Measurements from ENCODE around the gene DOCK6.
"Not testable (repeated sequence)": the region's sequence is repeated elsewhere in the genome, so short reads cannot be mapped to it uniquely, and the experiment has no call there.

The DOCK6 gene

DNA sequence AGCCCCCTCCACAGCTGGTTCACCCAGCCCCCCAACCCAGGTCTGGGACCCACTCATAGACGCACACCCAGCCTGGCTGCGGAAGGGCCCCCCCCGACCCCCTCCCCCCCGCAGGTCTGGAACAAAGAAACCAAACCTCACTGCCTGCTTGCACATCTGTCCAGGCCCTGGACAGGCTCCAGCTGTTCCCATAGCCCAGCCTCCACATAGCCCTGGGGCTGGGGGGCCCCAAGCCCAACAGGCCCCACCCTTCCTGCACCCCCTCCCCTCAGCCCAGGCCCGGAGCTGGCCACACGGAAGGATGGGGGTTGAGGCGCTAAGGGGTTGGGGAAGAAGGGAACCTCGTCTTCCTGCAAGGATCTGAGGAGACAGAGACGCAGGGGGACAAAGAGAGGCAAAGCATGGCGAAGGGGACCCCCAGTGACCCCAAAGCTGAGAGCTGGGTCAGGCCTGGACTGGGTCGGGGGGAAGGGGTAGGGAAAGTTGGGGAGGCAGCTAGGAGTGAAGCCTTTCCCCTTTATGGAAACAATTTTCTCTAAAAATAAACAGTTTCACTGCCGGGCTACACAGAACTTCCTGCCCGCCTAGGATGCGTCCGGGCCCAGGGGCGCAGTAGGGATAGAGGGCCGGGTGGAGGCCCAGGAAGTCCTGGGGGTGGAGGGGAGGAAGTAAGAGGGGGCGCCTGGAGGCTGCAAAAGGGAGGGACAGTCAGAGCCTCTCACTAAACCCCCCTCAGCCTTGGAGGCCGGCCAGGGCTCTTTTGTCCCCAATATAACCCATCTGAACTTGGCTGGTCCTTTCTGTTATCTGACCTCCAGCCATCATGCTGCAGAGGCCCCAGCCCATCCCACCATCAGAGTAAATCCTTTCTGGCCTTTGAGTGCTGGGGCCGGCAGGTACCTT is 67.4 kb downstream of the DOCK6 start:
- no peak for DNase-seq

DNA sequence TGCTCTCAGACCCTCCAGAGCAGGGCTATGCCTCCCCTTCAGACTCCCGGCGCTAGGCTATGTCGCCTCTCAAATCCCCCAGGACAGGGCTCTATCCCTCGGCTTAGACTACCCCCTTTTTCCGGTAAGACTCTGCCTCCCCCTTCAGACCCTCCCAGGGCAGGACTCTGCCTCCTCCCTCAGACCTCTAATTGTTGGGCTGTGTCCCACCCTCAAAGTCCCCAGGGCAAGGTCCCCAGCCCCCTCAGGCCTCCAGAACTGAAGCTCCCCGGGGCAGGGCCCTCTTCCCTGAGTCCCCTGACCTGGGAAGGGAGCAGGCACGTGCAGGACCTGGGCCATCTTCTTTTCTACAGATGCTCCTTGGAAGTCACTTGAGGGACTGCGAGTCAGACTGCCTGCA is 68.2 kb downstream of the DOCK6 start:
- DNase-seq, result no peak

DNA sequence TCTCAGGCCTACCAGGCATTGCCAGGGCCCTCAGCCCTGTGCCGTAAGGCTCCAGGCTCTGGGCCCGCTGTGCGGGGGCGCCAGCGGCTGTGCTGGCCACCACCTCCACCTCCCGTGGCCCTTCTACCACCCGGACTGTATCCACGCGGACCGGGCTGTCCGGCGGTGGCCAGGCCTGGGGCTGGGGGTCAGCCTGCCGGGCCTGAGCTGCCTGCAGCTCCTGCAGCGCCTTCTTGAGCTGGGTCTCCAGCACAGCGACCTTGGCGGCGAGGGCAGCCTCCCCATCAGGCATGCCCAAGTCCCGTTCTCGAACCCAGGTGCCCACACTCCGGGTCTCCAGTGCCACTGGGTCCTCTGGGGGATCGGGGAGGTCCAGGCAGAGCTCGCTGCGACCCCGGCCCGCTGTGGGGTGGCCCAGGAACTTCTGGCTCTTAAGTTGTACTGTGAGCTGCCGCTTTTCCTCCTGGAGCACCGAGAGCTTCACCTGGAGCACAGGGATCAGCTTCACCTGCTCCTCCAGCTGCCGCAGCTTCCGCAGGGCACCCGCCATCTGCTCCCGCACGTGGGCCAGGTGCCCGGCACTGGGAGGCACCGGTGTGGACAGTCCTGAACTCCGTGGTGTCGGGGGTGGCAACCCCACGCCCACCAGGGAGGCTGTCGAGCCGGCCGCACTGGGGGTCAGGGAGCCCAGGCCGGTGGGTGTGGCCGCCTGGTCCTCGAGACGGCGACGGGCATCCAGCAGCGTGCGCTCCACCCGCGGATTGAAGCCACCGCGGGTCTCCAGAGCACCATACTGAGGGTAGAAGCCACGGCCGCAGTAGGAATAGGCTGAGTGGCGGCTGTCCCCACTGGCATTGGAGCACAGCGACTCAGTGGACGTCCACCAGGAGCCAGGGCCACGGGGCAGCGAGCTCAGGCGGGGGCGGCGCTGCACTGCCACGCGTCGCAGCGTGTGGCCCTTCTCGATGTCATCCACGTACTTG is 69.1 kb downstream of the DOCK6 start:
- DNase-seq, result no peak

DNA sequence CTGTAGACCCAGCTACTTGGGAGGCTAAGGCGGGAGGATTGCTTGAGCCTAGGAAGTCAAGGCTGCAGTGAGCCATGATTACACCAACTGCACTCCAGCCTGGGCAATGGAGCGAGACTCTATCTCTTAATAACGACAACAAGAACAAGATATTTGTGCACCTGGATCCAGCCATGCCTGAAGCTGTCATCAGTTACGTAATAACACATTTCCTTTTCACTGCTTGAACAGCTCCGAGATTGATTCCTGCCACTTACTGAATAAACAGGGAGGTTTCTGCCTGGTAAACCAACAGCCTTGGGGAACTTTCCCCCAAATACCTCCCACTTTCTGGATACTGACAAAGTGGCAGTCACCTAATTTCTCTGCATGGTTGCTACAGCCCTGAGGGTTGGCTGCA is 70.4 kb downstream of the DOCK6 start:
- no peak for DNase-seq

DNA sequence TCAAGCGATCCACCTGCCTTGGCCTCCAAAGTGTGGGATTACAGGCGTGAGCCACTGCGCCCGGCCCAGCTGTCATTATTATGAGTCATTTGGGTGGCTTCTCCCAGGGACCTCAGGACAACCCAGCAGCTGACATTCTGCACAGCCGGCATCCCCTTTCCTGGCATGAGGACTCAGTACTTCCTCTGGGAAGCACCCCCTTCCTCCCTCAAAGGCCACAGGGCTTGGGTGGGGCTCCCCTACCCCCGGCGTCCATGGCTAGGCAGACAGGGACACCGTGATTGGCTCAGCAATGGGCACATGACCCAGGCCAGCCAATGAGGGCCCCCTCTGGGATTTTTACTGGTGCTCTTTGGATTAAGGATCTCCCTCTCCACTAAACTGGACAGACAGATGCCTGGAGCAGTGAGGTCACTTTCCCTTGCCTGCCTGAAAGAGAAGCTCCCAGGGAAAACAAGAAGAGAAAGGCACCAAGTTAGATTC is 71.0 kb downstream of the DOCK6 start:
- peak; percentile 91 for DNase-seq

DNA sequence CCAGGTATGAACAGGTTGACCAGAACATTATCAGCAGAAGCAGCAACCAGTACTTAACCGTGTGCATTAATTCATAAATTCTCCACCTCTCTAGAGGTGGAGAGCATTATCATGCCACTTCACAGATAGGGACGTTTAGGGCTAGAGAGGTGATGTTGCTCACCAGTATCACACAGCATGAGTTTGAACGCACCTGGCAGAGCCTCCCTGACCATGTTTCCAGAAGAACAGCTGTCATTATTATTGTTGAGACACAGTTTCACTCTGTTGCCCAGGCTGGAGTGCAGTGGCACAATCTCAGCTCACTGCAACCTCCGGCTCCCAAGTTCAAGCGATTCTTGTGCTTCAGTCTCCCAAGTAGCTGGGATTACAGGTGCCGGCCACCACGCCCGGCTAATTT is 71.8 kb downstream of the DOCK6 start:
- no peak for DNase-seq

DNA sequence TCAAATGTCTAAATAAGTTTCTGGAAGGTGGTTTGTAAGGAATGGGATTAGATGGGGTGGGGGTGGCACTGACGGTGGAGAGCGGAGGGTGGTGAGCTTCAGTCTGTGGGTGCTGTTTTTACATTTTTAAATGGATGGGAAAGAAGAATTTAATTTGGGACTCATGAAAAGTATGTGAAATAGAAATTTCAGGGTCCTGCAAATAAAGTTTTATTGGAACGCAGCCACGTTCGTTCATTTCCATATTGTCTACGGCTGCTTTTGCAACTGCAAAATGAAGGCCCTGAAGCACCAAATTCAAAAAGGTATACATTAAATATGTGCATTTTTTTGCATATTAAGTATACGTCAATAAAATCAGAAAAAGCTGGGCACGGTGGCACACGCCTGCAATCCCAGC is 74.9 kb downstream of the DOCK6 start:
- no peak for DNase-seq

DNA sequence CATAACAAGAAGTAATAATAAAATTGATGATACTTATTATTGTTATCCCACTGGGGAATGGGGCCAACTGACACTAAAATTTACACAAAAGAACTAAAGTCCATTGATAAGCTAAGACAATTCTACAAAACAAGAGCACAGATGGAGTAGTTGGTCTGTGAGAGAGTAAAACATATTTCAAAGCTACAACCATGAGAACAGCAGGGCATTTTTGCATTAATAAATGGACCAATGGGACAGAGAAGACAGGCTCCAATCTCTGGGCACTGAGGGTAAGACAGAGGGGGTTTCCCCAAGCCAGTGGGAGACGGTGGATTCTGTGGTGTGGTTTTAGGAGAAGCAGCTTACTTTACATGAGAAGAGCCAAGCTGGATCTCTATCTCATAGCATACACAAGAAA is 79.3 kb downstream of the DOCK6 start:
- no peak for DNase-seq

DNA sequence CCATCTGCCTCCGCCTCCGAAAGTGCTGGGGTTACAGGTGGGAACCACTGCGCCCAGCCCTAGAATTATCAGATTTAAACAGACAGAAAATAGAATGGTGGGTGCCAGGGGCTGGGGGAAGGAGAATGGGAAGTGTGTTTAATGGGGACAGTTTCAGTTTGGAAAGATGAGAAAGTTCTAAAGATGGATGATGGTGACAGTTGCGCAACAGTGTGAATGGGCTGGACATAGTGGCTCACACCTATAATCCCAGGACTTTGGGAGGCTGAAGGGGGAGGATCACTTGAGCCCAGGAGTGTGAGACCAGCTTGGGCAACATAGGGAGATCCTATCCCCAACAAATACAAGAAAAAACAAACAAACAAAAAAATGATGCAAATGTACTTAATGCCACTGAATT is 80.8 kb downstream of the DOCK6 start:
- DNase-seq, result peak; percentile 12

DNA sequence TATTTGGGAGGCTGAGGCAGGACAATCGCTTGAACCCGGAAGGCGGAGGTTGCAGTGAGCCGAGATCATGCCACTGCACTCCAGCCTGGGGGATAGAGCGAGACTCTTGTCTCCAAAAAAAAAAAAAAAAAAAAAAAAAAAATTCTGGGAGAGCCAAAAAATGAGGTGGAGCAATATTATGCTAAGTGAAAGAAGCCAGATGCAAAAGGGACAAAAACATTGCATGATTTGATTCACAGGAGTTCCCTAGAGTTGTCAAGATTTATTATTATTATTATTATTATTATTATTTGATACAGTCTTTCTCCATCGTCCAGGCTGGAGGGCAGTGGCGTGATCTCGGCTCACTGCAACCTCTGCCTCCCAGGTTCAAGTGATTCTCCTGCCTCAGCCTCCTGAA is 81.3 kb downstream of the DOCK6 start:
- DNase-seq, result not testable (repeated sequence)

DNA sequence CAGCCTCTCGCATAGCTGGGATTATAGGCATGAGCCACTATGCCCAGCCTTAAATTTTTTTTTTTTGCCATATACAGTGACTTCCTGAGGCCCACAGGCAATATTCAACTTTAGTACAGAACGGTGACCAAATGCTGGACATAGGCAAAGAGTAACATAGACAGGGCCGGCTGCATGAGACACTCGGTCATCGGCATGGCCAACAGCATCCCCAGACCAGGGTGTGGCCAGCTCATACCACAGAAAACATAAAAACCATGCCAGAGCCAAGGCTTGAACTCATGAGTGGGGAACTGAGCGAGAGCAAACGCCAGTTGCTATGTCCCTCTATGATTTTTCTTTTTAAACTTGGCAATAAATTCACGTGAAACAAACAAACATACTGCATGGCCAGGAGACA is 82.0 kb downstream of the DOCK6 start:
- DNase-seq, result no peak

DNA sequence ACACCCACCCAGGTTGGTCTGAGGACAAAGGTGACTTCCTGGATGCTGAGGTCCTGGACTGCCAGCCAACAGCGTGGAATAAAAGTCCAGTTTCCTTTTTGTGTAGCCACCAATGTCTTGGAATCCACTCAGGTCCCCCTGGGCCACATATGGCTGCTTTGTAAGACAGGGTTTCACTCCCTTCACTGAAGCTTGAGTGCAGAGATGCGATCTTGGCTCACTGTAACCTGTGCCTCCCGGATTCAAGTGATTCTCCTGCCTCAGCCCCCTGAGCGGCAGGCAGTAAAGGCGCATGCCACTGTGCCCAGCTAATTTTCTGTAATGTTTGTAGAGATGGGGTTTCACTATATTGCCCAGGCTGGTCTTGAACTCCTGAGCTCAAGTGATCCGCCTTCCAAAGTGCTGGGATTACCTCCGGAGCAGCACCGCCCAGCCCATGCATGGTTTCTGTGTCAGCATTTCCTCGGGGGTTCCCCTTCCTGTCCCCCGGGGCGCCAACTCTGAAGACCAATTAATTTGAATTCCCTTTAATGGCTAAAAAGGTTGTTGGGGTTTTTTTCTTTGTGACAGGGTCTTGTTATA is 82.5 kb downstream of the DOCK6 start:
- peak; percentile 63 for DNase-seq

DNA sequence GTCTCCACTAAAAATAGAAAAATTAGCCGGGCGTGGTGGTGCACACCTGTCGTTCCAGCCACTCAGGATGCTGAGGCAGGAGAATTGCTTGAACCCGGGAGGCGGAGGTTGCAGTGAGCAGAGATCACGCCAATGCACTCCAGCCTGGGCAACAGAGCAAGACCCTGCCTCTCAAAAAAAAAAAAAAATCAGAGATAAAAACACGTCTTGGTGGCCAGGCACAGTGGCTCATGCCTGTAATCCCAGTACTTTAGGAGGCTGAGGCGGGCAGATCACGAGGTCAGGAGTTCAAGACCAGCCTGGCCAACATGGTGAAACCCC is 83.2 kb downstream of the DOCK6 start:
- not testable (repeated sequence) for DNase-seq

DNA sequence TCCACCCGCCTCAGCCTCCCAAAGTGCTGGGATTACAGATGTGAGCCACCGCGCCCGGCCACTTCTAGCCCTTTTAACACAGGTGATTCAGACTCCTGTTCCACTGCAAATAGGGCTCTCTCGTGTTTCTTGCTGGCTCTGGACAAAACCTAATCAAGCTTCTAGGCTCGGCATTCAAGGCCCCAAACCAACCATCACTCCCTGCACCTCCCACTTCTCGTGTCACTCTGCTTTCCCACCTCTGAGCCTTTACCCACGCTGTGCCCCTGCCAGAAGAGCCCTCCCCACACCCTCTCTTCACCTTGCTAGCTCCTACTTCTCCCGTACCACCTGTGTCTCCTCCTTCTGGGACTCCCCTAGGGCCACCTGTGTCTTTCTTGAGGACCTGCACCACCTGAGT is 84.7 kb downstream of the DOCK6 start:
- DNase-seq, result no peak

DNA sequence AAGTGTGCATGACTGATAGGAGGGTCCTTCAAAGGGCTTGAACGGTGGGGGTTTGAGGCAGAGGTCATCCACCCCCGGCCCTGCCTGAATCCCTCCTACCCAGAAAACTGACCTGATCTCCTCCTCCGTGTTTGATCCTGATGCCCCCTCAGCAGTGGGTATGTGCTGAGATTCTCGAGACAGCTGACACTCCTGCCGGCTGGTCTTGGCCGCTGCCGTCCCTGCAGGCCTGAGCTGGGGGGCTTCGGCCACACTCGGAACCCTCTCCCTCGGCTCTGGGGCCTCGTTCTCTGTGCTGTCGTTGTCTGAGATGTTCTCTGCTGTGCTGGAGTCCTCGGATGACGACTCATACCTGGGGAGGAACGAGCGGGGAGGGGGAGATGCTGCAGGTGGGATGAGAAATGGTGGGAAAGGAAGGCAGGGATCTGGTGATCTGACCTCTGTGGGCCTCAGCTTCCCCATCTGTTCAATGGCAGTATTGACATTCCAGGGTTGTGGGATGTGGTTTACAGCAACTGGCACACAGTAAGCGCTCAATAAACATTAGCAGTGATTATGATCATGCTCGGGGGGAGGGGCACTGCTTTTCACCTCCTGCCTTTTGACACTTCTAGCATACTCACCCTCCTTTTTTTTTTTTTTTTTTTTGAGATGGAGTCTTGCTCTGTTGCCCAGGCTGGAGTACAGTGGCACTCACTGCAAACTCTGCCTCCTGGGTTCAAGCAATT is 85.7 kb downstream of the DOCK6 start:
- no peak for DNase-seq

DNA sequence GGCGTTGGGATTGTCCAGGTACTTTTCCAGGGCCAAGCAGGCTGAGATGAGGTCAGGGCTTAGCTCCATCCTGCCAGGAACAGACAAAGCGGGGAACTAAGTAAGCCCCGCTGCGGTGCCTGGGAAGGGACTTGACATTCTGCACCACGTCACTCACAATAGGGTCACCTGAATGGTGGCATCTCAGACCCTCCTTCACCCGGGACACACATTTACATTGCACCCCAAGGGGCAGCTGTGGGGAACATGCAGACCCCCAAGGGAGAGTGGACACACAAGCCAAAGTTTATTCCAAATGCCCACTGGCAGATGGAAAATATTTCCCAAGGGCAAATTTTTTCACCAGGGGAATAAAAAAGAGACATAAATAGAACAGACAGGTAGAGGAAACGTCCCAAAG is 86.4 kb downstream of the DOCK6 start:
- DNase-seq, result no peak

DNA sequence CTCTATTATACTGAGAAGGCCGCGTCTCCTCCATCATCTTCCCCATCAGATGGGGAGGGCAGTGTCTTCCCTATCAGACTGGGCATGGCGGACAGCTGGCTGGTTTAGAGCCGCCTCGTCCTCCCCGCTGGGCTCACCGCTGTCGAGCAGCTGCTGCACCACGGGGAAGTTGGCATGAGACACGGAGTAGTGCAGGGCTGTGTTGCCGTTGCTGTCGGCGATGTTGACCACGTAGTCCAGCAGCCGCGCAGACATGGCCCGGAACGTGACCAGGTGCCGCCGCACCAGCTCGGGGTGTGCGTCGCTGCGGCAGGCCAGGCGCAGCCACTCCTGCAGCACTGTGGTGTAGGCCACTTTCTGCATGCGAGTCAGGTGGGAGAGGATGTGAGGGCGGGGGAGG is 88.0 kb downstream of the DOCK6 start:
- no peak for DNase-seq

DNA sequence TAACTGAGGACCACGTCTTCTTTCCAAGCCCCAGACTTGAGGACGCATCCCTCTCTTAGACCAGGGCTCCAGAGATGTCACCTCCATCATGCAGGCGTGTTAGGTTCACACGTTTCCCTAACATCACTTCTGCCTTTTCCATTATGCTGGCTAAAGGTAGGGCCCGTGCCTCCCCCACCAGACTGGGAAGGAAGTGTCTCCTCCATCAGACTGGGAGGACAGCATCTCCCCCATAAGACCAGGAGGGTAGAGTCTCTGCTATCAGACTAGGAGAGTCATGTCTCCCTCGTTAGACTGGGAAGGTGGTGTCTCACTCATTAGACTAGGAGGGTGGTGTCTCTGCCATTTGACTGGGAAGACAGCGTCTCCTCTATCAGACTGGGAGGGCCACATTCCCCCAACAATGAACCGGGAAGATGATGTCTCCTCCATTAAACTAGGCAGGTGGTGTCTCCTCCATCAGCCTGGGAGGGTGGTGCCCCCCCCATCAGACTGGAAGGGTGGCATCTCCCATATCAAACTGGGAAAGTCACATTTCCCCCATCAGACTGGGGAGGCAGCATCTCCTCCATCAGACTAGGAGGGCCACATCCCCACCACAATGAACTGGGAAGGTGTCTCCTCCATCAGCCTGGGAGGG is 88.7 kb downstream of the DOCK6 start:
- no peak for DNase-seq

DNA sequence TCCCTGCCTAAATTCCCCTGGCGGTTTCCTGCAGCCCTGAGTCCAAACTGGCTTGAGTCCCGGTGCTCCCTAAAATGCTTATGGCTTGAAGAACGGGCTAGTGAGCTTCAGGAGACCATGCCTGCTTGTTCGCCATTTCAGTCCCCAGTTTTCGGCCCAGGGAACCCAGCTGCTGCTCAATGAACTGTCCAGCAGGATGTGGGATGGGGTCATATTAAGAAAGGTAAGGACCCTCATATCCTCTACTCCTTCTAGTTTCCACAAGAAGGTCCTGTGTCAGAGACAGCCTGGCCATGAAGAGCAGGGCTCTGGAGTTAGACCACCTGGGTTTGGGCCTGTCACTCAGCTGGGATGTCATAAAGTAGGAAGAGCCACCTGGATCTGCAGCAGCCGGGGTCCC is 89.7 kb downstream of the DOCK6 start:
- no peak for DNase-seq

DNA sequence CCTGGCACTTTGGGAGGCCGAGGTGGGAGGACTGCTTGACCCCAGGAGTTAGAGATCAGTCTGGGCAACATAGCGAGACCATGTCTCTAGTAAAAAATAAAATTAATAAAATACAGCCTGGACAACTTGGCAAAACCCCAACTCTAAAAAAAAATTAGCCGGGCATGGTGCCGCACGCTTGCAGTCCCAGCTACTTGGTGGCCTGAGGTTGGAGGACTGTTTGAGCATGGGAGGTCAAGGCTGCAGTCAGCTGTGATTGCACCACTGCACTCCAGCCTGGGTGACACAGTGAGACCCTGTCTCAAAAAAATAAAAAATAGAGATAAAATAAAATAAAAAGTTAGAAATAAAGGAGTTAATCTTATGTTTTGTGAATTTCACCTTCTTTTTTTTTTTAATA is 91.2 kb downstream of the DOCK6 start:
- DNase-seq, result no peak

DNA sequence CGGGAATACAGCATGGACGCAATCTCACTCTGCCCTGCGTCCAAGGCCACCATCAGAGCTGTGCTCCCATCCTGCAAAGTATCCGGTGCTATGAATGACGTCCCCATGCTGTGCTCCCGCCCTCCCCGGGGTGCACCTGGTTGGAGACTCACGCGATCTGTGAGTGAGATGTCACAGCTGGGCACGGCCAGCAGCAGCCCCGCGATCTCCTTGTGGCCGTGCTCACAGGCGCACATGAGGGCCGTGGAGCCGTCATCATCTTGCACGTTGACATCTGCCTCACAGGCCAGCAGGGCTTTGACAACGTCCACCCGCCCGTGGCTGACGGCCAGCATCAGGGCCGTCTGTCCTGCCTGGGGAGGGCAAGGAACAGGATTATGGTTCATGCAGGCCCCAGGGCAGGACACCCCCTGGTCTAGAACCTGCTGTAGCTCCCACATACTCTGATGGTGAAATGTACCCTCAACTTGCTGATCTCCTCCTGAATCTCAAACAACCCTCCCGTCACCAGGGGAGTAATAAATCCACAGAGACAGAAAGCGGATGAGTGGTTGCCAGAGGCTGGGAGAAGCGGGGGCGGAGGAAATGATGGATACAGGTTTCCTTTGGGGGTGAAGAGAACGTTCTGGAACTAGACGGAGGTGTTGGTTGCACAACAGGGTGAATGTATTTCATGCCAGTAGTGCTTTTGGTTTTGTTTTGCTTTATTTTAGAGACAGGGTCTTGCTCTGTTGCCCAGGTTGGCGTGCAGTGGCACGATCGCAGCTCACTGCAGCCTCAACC is 92.2 kb downstream of the DOCK6 start:
- no peak for DNase-seq
